Calu3 (cell line): ENCODE measurements around the gene GTF3C1. TPM values are rescaled to one million over a fixed set of nuclear protein-coding genes. Genes with fewer than 3 reads are reported as not detected.
"Not testable (repeated sequence)": the region's sequence is repeated elsewhere in the genome, so short reads cannot be mapped to it uniquely, and the experiment has no call there.

Source experiments
- BruUV-seq: library from RNA; stranded (reverse); fragments of 400-500 nt; replicated peaks from 2 replicates; lab custom pipeline; 2021; lab: Mats Ljungman, UMichigan
- CTCF ChIA-PET: fragments of 300-600 bp; sonication (Branson Sonifier 250); formaldehyde crosslinking; loops from one replicate; lab custom pipeline; 2022; ENCODE audit warnings: antibody characterized with exemption; lab: Charles Lee
- DNase-seq: peaks from one replicate; pipeline ENCODE4 v3.0.0; 2022
- H3K27ac Mint-ChIP-seq: one replicate; pipeline ENCODE4 v1.8.0; 2022; ENCODE audit warnings: mixed read lengths; ENCODE audit not compliant: unreplicated experiment
- H3K27me3 Mint-ChIP-seq: one replicate; pipeline ENCODE4 v1.8.0; 2022; ENCODE audit warnings: mixed read lengths; ENCODE audit not compliant: unreplicated experiment
- H3K36me3 Mint-ChIP-seq: one replicate; pipeline ENCODE4 v1.8.0; 2022; ENCODE audit warnings: mild to moderate bottlenecking, moderate library complexity, mixed read lengths; ENCODE audit not compliant: insufficient read depth, unreplicated experiment
- H3K4me1 Mint-ChIP-seq: one replicate; pipeline ENCODE4 v1.8.0; 2022; ENCODE audit warnings: mild to moderate bottlenecking, low read depth, mixed read lengths; ENCODE audit not compliant: unreplicated experiment
- H3K4me3 Mint-ChIP-seq: one replicate; pipeline ENCODE4 v1.8.0; 2022; ENCODE audit warnings: mild to moderate bottlenecking, low read depth, moderate library complexity, mixed read lengths; ENCODE audit not compliant: unreplicated experiment
- H3K9me3 Mint-ChIP-seq: one replicate; pipeline ENCODE4 v1.8.0; 2022; ENCODE audit warnings: low read depth, mixed read lengths; ENCODE audit not compliant: unreplicated experiment
- CTCF ChIP-seq: fragments of 200-600 bp; IDR thresholded peaks from one replicate; pipeline ENCODE4 v1.8.0; 2022; ENCODE audit warnings: antibody characterized with exemption; ENCODE audit not compliant: unreplicated experiment
- intact Hi-C: fragments of 100-400 bp; cut with micrococcal nuclease; formaldehyde crosslinking; loops from one replicate; pipeline ENCODE4 v1.10.0; 2022; ENCODE audit not compliant: unreplicated experiment
- total RNA-seq: library from RNA; stranded (reverse); gene quantifications from 2 replicates; pipeline ENCODE4 v1.2.3, GENCODE V29; 2022

The GTF3C1 gene
- total RNA-seq, 1 experiment from 2014 or later, result 90.9 TPM

GRCh38 chr16:27571433-27572326 is 22.0 kb upstream of the GTF3C1 start:
- Mint-ChIP-seq H3K4me3 (no peak overlapping the region), H3K9me3 (no peaks in the 10 kb centered on the region), H3K27me3 (no peaks in the 10 kb centered on the region), H3K36me3 (peaks cover 5% of the 10 kb centered on the region), H3K27ac (no peak overlapping the region), H3K4me1 (no peaks in the 10 kb centered on the region)
- CTCF ChIA-PET, result no interaction called here
- intact Hi-C loops, result no loop called here
- BruUV-seq, result no TSS peak
- DNase-seq, result no peak
- no peak for TF ChIP-seq CTCF

DNA sequence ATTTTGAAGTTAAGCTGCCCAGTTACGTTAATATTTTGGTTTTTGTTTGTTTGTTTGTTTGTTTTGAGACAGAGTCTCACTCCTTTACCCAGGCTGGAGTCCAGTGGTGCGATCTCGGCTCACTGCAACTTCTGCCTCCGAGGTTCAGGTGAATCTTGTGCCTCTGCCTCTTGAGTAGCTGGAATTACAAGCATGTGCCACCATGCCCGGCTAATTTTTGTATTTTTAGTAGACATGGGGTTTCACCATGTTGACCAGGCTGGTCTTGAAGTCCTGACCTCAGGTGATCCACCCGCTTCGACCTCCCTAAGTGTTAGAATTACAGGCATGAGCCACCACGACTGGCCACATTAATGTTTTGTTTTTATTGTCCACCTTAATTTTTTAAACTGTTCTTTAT is 21.3 kb upstream of the GTF3C1 start:
- H3K9me3 Mint-ChIP-seq, H3K27me3 Mint-ChIP-seq, H3K36me3 Mint-ChIP-seq, H3K4me3 Mint-ChIP-seq, CTCF ChIA-PET, DNase-seq, H3K4me1 Mint-ChIP-seq, BruUV-seq, intact Hi-C loops, H3K27ac Mint-ChIP-seq: not testable (repeated sequence)

DNA sequence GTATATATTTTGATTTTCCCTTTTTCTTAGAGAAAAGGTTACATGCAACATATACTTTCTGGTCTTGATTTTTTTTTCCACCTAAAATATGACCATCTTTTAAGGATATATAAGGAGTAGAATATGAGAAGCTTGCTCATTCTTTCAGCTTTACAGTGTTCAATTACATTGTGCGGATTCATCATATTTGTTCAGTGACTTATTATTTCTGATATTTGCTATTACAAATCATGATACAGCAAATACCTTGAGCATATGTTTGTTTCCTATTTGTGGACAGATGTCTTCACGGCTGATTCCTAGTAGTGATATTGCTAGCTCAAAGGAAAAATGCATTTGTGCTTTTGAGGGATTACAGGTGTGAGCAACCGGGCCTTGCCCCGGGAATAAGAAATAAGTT is 18.4 kb upstream of the GTF3C1 start:
- Mint-ChIP-seq H3K27me3 (no peaks in the 10 kb centered on the region), H3K36me3 (peaks cover 5% of the 10 kb centered on the region), H3K4me1 (no peaks in the 10 kb centered on the region), H3K4me3 (no peak overlapping the region), H3K9me3 (no peaks in the 10 kb centered on the region), H3K27ac (no peak overlapping the region)
- no peak for TF ChIP-seq CTCF
- DNase-seq, result no peak
- intact Hi-C loops, result no loop called here
- CTCF ChIA-PET, result no interaction called here
- BruUV-seq, result no TSS peak

DNA sequence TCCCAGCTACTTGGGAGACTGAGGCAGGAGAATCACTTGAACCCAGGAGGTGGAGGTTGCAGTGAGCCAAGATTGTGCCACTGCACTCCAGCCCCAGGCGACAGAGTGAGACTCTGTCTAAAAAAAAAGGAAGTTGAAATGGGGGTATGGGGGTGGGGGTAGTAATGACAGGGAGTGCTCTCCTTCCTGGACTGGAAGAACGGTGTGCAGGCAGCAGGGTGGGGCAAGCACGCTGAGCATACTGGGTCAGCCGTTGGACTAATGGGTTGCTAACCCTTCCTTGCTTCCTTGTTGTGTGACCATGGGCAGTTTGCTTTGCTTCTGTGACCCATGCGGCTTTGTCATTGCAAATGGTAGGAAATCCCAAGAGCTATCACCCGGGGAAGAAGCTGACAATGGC is 16.7 kb upstream of the GTF3C1 start:
- no peaks in the 10 kb centered on the region for H3K9me3 Mint-ChIP-seq
- no peak for TF ChIP-seq CTCF
- no peaks in the 10 kb centered on the region for H3K27me3 Mint-ChIP-seq
- no TSS peak for BruUV-seq
- no peak overlapping the region for H3K4me3 Mint-ChIP-seq
- no peak overlapping the region for H3K27ac Mint-ChIP-seq
- H3K4me1 Mint-ChIP-seq, result no peaks in the 10 kb centered on the region
- CTCF ChIA-PET, result no interaction called here
- intact Hi-C loops, result no loop called here
- DNase-seq, result no peak
- H3K36me3 Mint-ChIP-seq, result peaks cover 5% of the 10 kb centered on the region

GRCh38 chr16:27564224-27564623 is 14.5 kb upstream of the GTF3C1 start:
- no peak for DNase-seq
- CTCF ChIA-PET, result no interaction called here
- Mint-ChIP-seq H3K27me3 (no peaks in the 10 kb centered on the region), H3K4me3 (no peak overlapping the region), H3K4me1 (no peaks in the 10 kb centered on the region), H3K36me3 (peaks cover under 1% of the 10 kb centered on the region), H3K27ac (no peak overlapping the region), H3K9me3 (no peaks in the 10 kb centered on the region)
- TF ChIP-seq CTCF, result no peak
- intact Hi-C loops, result no loop called here
- no TSS peak for BruUV-seq
